NCI-H1694 treated with DMSO at 0.1 percent for 48 hours (cell line): ENCODE data around the gene NDRG2.
A peak's percentile ranks its signal among the peaks of the same experiment; 100 is the strongest.
"Not testable (repeated sequence)": the region's sequence is repeated elsewhere in the genome, so short reads cannot be mapped to it uniquely, and the experiment has no call there.

Experiments
- DNase-seq: peaks from one replicate; lab custom pipeline; 2025; lab: John Stamatoyannopoulos, UW

Gene NDRG2

DNA sequence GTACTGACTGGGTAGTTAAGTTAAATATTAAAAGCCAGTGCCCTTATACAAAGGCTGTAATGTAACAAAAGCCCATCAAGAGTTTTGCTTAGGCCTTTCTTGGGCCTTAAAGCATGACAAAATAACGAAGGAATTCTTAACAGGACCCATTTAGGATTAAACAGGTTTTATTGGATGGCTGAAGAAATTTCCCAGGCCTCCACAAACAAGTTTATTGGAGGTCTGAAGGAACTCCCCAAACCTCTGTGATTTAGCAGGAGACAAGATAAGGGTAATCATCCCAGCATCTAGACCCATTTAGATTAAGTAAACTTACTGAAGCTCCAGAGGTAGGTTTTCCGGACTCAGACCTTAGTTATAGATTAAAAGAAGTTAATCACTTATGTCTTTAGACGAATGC is 15.1 kb downstream of the NDRG2 start:
- DNase-seq: not testable (repeated sequence)

DNA sequence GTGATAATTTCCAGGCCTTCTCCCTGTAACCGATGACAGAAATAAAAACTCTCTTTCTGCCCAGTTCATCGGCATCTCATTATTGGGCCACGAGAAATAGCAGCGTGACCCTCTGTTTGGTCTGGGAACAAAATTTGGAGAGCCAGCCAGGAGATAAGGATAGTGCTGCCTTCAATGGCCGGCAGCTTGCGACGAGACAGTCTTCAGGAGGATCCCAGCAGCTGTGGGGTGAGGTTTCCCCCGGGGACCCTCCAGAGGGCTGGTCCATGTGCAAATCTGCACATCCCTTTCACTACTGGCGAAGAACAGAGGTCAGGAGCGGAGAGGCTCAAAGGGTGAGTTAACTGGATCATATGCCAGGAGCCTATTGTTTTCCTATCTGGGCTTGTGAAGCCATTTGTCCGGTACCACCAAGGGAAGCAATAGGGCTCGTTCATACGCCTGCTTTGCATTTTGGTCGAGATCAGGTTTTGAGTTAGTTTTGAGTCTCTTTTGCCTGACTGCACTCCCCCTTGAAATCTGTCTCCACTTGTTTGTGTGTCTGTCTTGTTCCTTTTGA is 21.0 kb downstream of the NDRG2 start:
- no peak for DNase-seq

DNA sequence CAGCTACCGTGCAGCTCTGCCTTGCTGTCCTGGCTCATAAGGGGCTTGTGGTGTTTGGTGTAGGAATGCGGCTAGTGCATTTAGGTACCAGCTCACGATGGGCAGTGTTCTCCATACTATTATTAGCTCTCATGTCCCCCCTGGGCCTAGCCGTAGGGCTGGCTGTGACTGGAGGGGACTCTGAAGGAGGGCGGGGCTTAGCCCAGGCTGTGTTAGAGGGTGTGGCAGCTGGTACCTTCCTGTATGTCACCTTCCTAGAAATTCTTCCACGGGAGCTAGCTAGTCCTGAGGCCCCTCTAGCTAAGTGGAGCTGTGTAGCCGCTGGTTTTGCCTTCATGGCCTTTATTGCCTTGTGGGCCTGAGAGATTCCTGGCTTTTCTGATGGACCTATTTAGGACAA is 23.6 kb downstream of the NDRG2 start:
- no peak for DNase-seq

DNA sequence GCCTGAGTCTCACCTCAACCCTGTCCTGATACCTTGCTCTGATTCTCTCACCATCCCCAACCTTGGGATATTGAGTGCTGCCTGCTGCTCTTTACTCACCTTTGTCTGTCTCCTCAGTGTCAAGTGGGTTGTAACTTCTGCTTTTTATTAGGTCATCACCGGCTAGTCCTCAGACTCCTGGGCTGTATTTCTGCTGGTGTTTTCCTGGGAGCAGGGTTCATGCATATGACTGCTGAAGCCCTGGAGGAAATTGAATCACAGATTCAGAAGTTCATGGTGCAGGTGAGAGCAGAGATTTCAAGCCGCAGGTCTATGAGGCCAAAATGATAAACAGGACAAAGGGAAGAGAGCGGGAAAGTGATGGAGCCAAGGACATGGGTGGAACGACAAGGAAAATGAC is 25.3 kb downstream of the NDRG2 start:
- DNase-seq: no peak

DNA sequence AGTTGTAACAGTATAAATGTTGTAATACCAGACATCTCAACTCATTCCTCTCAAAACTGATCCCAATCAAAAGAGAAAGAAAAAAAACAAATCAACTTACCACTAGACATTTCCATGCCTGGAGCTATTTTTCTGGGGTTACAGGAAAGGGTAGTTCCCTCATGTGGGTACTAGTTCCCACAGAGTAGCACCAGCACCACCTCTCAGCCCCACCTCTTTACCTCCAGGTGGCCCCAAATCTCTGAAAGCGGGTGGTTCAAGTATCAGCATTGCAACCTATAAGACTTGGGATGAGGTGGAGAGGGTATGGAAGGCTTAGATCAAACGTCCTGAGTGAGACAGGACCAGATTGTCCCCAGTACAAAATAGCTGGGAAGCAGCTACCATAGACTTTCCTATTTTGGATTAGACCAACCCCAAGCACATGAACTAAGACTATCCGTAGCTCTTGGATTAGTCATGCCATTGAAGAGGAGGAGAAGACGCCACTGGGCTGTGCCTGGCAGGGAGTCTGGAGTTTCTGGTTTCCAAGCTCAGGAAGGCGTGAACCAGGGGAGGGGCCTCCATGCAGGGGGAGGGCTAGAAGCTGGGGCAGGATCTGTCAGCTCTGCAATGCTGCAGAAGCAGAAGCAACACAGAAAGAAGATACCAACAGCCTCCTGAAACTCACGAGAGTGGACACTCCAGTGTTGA is 26.0 kb downstream of the NDRG2 start, which contains the start of gene SLC39A2:
Gene SLC39A2 (plus strand): TSS at position 620 of the 693 bp plus-strand sequence. CDS start 154 bp downstream, outside the sequence.
- DNase-seq: no peak

DNA sequence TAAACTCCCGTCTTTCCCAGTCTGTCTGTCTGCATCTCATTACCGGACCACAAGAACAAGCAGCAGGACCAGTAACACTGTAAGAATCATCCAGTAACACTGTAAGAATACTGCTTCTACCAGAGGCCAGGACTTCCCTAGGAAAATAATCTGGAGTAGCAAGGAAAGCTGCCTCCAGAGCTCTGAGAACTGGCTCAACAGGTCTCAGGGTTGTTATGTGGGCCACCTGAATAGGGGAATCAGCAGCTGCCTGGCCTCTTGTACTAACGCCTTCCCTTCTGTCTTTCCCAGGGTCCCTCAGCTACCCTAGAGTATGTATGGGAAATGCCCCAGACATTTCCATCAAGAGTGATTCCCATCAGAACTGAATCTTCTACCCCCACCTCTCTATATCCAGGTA is 26.7 kb downstream of the NDRG2 start:
- DNase-seq: no peak

DNA sequence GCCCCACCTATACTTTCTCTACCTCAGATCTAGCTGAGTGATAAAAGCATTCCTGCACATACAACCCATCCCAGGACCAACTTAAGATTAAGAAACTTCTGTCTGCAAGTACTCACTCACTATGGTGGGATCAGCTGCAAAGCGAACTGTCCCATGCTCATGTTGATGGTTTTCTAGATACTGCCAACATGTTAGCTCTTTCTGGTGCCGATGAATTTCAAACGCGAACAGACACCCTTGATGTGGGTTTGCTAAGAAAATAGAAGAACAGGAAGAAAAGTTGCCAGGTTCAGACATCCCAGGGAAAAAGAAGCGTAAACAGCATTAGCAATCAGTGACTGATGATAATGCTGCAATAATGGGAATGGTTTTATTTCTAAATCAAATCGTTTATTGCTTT is 27.3 kb downstream of the NDRG2 start:
- DNase-seq: no peak

DNA sequence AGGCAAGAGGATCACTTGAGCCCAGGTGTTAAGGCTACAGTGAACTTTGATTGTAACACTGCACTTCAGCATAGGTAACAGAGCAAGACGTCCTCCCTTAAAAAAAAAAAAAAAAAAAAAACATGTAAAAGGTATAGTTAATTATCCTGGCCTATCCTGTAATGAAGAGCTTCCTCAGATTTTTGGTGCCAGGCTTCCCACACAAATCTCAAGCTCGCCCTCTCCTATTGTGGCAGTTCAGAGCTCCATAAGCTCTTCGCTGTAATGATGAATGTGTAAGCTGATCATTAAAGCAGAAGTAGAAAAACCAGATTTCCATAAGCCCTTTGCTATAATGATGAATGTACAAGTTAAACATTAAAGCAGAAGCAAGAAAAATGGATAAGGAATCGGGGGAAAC is 27.7 kb downstream of the NDRG2 start:
- DNase-seq: no peak

DNA sequence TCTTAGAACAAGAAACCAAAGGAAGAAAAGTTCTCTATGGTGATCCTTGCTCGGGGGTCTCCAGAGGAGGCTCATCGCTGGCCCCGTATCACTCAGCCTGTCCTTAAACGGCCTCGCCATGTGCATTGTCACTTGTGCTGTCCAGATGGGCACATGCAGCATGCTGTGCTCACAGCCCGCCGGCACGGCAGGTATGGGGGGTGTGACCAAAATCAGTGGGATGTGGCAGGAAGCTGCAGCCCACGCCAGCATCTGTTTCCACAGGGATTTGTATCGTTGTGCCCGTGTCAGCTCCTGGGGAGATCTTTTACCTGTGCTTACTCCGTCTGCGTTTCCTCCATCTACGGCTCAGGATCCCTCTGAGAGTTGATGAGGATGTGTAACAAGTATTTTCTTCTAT is 28.3 kb downstream of the NDRG2 start:
- DNase-seq: no peak

DNA sequence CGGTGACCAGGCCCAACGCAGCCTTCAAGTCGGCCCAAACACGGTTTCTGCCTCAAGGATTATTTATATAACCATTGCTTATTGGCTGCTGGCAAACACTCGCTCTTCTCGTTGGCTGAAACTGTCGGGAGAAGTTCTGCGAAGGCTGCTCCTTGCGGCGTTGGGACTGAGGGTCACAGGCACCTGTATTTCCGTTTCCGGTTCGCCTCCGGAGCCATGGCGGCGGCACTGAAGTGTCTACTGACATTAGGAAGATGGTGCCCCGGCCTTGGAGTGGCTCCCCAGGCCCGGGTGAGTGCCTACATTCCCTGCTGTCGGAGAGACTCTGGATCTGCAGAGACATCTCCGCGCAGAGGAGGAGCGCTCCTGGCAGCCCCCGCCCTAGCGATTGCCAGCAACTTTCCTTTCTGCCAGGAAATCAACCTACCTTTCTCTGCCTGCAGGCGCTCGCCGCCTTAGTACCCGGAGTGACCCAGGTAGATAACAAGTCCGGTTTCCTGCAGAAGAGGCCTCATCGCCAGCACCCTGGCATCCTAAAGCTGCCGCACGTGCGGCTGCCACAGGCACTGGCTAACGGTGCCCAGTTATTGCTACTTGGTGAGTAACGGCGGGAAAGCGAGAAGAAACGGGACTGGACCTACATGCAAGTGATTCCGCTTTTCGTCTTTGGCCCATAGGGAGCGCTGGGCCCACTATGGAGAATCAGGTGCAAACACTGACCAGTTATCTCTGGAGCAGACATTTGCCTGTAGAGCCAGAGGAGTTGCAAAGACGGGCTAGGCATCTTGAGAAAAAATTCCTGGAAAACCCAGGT is 34.9 kb downstream of the NDRG2 start, which contains the start of gene METTL17:
Gene METTL17 (plus strand): TSS at position 194 of the 814 bp plus-strand sequence. CDS start 23 bp downstream, at position 217.
- peak; percentile 94 for DNase-seq

DNA sequence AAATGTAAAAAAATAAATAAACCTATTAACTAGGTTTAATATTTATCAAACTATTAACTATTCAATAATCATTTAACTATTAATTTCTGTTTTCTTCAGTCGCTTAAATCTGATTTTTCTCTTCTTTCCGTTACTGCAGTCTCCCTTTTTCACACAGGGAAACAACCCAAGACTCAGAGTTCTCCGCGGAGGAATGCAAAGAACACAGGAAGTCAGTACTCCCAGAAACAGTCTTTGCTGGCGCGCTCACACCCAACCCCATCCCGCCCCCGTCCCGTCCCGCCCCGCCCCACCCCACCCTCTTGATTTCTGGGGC is 35.4 kb downstream of the NDRG2 start:
- no peak for DNase-seq

DNA sequence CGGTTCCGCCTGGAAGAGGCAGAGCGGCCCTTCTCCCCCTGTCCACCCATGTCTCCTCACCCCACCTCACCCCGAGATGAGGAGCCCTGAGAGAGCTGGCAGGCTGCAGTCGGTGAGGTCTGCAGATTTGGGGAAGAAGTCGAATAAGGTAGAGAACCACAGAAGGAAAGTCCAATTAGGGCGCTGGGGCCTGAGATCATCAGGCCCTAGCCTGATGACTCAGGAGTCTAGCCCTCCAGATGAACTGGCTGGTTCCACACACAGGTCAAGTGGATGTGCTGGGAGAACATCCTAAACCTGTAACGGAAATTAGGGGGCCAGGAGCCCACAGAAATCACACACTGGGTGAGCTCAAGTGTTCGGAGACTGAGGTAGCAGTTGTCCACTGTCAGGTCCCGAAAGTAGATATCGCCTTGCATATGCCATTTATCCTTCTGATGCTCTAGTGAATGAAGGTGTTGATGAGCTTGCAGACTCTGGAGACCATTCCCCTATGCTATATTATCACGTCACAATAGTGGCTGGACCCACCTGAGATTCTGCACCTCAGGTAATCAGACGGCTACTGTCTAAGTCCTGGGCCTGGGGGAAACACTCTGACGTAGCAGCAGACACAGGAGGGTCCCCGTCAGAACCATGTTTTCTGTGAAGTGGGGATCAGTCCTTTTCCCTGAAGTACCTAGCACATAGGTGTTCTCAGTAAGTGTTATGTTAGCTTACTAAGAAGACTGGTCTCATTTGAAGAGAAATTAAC is 36.0 kb downstream of the NDRG2 start:
- no peak for DNase-seq

DNA sequence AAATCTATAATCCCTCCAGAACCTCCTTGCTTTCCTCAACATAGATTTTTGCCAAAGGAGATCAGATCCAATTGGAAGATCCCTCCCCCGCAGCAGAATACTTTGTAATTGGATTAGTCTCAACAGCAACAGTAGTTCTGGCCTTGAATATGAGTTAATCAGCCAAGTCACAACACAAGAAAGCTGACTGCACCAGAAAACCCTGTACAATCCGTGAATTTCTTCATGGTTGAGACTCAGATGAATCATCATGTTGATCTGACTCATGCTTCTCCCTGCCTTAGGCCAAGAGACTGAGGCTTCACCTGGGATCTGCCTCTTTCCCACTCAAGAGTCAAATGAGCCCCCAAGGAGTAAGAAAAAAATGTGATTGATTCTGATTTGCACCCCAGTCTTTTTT is 38.0 kb downstream of the NDRG2 start:
- DNase-seq: no peak

DNA sequence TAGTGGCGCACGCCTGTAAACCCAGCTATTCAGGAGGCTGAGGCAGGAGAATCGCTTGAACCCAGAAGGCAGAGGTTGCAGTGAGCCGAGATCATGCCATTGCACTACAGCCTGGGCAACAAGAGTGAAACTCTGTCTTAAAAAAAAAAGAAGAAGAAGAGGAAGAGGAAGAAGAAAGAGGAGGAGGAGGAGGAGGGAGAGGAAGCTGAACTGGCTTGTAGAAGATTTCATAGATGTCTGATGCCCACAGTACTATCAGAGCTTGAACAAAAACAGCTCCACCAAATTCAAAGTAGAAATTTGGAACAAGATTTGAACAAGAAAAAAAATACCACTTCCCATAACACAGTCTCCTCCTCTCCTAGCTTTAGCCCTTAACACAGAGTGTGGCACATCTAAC is 39.2 kb downstream of the NDRG2 start:
- not testable (repeated sequence) for DNase-seq

DNA sequence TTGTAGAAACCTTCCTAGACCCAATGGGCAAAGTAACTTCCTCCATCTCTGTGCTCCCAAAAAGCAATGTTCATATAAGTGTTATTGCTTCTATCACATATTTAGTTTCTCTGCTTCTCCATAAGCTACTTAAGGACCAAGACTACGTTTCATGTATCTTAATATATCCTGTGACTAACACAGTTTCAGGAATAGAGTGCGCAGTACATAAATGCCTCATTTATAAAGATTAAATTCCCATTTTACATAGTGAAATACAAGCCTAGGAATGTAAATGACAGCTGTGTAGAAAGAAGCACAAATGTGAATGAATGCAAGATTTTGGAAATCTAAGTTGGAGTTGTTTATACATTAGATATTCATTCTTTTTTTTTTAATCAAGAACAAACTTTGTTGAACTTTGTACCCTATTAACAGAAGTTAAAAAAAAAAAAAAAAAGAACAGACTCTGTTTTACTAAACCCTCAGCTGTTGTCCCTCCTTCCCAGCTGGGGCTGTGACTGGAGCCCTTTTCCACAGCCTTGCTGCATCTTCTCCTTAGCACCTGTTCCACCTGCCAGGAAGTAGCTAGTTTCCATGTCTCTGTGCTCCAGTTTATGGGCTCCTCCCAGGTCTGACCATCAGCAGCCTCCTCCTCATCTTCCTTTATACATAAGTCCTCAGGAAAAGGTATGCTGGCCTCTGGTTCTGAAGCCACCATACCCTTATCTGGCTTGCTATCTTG is 42.1 kb downstream of the NDRG2 start:
- DNase-seq: no peak

DNA sequence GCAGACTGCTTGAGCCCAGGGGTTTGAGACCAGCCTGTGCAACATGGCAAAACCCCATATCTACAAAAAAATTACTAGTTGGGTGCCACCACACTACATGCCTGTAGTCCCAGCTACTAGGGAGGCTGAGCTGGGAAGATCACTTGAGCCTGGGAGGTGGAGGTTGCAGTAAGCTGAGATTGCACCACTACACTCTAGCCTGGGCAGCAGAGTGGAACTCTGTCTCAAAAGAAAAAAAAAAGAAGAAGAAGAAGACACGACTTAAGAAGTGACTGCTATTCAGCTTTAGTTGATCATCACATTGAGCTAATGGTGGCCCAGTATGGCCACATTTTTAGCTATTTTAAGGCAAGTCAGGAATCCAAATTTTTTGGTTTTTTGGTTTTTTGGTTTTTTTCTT is 44.0 kb downstream of the NDRG2 start:
- no peak for DNase-seq

DNA sequence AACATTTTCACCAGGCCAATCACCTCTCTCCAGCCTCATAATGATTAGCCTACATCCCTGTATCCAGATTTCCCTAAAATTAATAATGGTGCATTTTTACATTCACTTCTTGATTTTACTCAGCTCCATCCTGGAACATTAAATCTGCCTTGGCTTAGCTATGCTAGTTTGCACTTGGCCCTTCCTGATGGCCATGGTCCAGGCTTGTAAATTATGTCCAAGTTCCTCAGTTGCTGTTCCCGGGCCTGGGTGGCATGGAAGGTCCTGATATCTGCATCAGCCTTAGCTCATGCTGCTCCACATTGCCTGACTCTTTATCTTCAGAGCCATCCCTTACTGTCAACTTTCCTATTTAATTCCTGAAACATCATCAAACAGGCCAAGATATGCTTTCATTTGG is 46.2 kb downstream of the NDRG2 start:
- no peak for DNase-seq

DNA sequence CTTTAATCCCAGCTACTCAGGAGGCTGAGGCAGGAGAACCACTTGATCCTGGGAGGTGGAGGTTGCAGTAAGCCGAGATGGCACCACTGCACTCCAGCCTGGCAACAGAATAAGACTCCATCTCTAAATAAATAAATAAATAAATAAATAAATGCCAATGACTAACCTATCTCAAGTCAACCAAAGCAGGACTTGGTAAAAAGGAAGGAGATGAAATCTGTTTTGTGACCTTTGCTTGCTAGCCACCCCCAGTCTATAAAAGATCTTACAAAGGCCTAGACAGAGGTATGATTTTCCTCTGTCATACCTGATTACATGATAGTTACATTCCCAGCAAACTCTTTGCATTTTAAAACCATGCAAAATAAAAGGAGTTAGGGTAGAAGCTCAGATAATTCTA is 48.6 kb downstream of the NDRG2 start:
- no peak for DNase-seq

DNA sequence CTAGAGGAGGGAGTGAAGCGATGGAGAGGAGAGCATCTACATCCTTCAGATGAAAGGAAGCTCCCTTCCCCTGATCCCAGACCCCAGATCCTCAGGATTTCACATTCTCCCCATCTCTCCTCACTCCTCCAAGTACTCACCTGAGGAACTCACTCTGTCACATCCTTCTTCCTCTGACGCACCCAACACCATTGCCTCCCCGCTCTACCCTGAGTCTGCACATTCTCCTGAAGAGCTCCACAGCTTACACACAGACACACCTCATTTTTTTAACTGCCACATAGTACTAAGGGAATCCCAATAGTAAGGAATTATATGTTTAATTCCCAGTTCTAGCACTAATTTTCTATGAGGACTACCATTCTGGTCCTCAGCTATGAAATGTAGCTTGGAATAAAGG is 51.4 kb downstream of the NDRG2 start:
- no peak for DNase-seq

DNA sequence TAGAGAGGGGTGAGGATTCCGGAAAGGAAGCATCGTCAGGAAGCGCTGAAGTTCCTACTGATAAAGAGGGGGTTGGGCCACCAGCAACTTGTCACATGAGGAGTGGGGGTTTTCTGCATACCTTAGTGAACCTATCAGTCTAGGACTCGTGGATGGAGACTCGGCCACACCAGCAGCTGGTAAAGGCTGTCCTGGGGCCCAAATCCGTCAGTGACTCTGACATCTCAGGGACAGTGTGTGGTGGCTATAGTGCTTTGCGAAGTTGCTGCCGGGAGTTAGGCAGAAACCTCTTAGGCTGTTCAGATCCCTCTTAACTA is 53.2 kb downstream of the NDRG2 start:
- no peak for DNase-seq

DNA sequence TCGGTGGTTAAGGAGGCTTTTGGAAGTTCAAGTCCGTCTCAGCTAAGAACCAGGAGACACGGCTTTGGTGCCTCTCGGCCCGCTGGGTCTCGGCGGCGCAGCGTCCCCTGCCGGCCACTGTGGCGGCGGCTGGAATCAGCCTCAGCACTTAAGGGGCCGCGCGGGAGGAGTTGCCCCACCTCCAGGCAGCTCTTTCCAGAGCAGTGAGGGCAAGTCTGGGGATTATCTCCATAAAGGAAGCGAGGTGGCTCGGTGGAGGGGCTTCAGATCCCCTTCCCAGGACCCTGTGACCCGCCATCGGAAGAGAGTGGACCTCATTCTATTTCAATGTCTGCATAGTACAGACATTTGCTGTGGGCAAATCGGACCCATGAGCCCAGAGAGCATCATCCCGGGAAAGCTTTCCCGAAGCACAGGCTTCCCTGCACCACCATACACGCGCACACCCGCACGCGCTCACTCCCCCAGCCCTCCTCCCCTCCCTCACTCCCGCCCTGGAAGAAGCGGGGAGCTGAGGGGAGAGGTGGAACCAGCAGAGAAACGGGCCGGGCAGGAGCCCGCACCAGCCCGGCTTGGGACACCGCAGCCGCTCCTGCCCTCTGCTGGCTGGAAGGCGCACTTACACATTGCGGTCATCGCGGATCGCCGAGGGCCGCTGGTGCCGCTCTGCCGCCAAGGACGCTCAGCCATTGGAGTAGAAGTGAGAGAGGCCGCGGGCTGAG is 53.7 kb downstream of the NDRG2 start:
- DNase-seq: peak; percentile 73

DNA sequence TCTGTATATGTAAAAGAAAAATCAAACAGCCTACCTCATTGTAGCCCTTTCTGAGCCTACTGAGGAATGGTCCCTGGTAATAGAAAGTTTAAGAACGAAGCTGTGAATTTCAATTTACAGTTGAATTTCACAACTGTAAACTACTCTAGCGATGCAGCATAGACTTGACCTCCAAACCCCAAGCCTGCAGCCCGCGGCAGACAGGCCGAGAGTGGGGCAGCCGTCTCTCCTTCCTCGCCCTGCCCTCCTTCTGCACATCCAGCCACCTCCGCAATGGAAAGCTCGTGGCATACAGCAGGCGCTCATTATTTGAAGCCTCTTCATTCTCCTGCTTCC is 54.2 kb downstream of the NDRG2 start:
- DNase-seq: no peak
